Activated CD8-positive, alpha-beta memory T cell treated with anti-CD3 and anti-CD28 coated beads, Interleukin-2, amount 10 ng/mL, durations not matched to agents 7 days and 5 days (primary cell): ENCODE results near the gene PRKAB1. TPM values are rescaled to one million over a fixed set of nuclear protein-coding genes. Genes with fewer than 3 reads are reported as not detected.

Experiments
- ATAC-seq: fragments of 150-1000 bp; cut with Tn5 transposase; one replicate; pipeline ENCODE4 v1.10.0; 2021; ENCODE audit warnings: moderate library complexity
- CTCF ChIA-PET: fragments of 350-600 bp; sonication (Branson Sonifier 250); formaldehyde crosslinking; loops from one replicate; lab custom pipeline; 2021; ENCODE audit warnings: antibody characterized with exemption; lab: Charles Lee
- DNase-seq: peaks from one replicate; pipeline ENCODE4 v3.0.0-alpha.2; 2020
- H3K27ac Mint-ChIP-seq: one replicate; pipeline ENCODE4 v1.8.0; 2021; ENCODE audit warnings: mild to moderate bottlenecking, mixed read lengths
- H3K27me3 Mint-ChIP-seq: one replicate; pipeline ENCODE4 v1.8.0; 2021; ENCODE audit warnings: mixed read lengths
- H3K36me3 Mint-ChIP-seq: one replicate; pipeline ENCODE4 v1.8.0; 2021; ENCODE audit warnings: mild to moderate bottlenecking, mixed read lengths
- H3K4me1 Mint-ChIP-seq: one replicate; pipeline ENCODE4 v1.8.0; 2021; ENCODE audit warnings: mixed read lengths
- H3K4me3 Mint-ChIP-seq: one replicate; pipeline ENCODE4 v1.8.0; 2021; ENCODE audit warnings: mild to moderate bottlenecking, moderate library complexity, mixed read lengths
- H3K9me3 Mint-ChIP-seq: one replicate; pipeline ENCODE4 v1.8.0; 2022; ENCODE audit warnings: low read depth, mixed read lengths
- total RNA-seq, 2 experiments: library from RNA; stranded (reverse); gene quantifications; one replicate each; pipeline ENCODE4 v1.2.3, GENCODE V29; 2021

Gene PRKAB1
- total RNA-seq, 2 experiments from 2014 or later = 38.2 to 38.7 TPM

GRCh38 chr12:119712721-119713120 is 44.8 kb downstream of the PRKAB1 start:
- DNase-seq (no peak), ATAC-seq (no peak)
- Mint-ChIP-seq H3K4me1 (no peaks in the 10 kb centered on the region), H3K36me3 (peaks cover 71% of the 10 kb centered on the region), H3K9me3 (no peaks in the 10 kb centered on the region), H3K27me3 (no peaks in the 10 kb centered on the region), H3K27ac (no peak overlapping the region), H3K4me3 (no peak overlapping the region)
- CTCF ChIA-PET = no interaction called here

- no peak overlapping the region for H3K27ac Mint-ChIP-seq
These were observed 45.7 kb downstream of the PRKAB1 start for GRCh38 chr12:119713551-119714031.

DNA sequence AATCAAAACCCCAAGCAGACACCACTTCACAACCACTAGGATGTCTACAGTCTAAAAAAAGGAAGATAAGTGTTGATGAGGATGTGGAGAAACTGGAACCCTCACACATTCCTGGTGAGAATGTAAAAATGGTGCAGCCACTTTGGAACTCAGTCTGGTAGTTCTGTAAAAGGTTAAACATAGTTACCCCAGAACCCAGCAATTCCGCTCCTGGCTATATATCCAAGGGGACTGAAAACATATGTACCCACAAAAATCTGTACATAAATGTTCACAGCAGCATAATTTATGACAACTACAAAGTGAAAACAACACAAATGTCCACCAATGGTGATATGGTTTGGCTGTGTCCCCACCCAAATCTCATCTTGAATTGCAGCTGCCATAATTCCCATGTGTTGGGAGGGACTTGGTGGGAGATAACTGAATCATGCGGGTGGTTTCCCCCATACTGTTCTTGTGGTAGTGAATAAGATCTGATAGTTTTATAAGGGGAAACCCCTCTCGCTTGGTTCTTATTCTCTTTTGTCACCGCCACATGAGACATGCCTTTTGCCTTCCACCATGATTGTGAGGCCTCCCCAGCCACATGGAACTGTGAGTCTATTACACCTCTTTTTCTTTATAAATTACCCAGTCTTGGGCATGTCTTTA is 46.8 kb downstream of the PRKAB1 start:
- ATAC-seq (no peak), DNase-seq (no peak)
- CTCF ChIA-PET = no interaction called here
- Mint-ChIP-seq H3K36me3 (peaks cover 74% of the 10 kb centered on the region), H3K4me3 (no peak overlapping the region), H3K4me1 (no peaks in the 10 kb centered on the region), H3K27ac (no peak overlapping the region), H3K9me3 (no peaks in the 10 kb centered on the region), H3K27me3 (no peaks in the 10 kb centered on the region)

More at GRCh38 chr12:119713551-119714031, 45.7 kb downstream of the PRKAB1 start:
- ATAC-seq = no peak
- no peak for DNase-seq
- no peaks in the 10 kb centered on the region for H3K27me3 Mint-ChIP-seq
- peaks cover 73% of the 10 kb centered on the region for H3K36me3 Mint-ChIP-seq
- CTCF ChIA-PET = no interaction called here
- H3K9me3 Mint-ChIP-seq = no peaks in the 10 kb centered on the region
- H3K4me3 Mint-ChIP-seq = no peak overlapping the region
- H3K4me1 Mint-ChIP-seq = no peaks in the 10 kb centered on the region

- Mint-ChIP-seq H3K27me3 (no peaks in the 10 kb centered on the region), H3K27ac (no peak overlapping the region), H3K9me3 (no peaks in the 10 kb centered on the region), H3K4me1 (no peaks in the 10 kb centered on the region), H3K4me3 (no peak overlapping the region), H3K36me3 (peaks cover 75% of the 10 kb centered on the region)
- DNase-seq (no peak), ATAC-seq (no peak)
- CTCF ChIA-PET = no interaction called here
These were observed 47.3 kb downstream of the PRKAB1 start for GRCh38 chr12:119715268-119715620.

GRCh38 chr12:119718141-119718540 is 50.2 kb downstream of the PRKAB1 start:
- peaks cover 63% of the 10 kb centered on the region for H3K36me3 Mint-ChIP-seq

GRCh38 chr12:119720349-119720748 is 52.4 kb downstream of the PRKAB1 start:
- no peak overlapping the region for H3K4me3 Mint-ChIP-seq
- no peaks in the 10 kb centered on the region for H3K27me3 Mint-ChIP-seq
- H3K27ac Mint-ChIP-seq = no peak overlapping the region
- DNase-seq = no peak
- H3K9me3 Mint-ChIP-seq = no peaks in the 10 kb centered on the region
- CTCF ChIA-PET = no interaction called here
- H3K36me3 Mint-ChIP-seq = peaks cover 46% of the 10 kb centered on the region
- no peaks in the 10 kb centered on the region for H3K4me1 Mint-ChIP-seq
- no peak for ATAC-seq

More at GRCh38 chr12:119718141-119718540, 50.2 kb downstream of the PRKAB1 start:
- DNase-seq (no peak), ATAC-seq (no peak)
- H3K27me3 Mint-ChIP-seq = no peaks in the 10 kb centered on the region
- no peak overlapping the region for H3K4me3 Mint-ChIP-seq
- no peaks in the 10 kb centered on the region for H3K4me1 Mint-ChIP-seq
- no peaks in the 10 kb centered on the region for H3K9me3 Mint-ChIP-seq
- no peak overlapping the region for H3K27ac Mint-ChIP-seq
- CTCF ChIA-PET = no interaction called here

- no peak overlapping the region for H3K4me3 Mint-ChIP-seq
- H3K27me3 Mint-ChIP-seq = no peaks in the 10 kb centered on the region
- ATAC-seq = no peak
- no peak for DNase-seq
- no peaks in the 10 kb centered on the region for H3K4me1 Mint-ChIP-seq
- no peak overlapping the region for H3K27ac Mint-ChIP-seq
- peaks cover 39% of the 10 kb centered on the region for H3K36me3 Mint-ChIP-seq
- CTCF ChIA-PET = no interaction called here
- H3K9me3 Mint-ChIP-seq = no peaks in the 10 kb centered on the region
These were observed 53.4 kb downstream of the PRKAB1 start for GRCh38 chr12:119721306-119721705.

- ATAC-seq = no peak
- no peak for DNase-seq
- Mint-ChIP-seq H3K9me3 (no peaks in the 10 kb centered on the region), H3K4me1 (no peaks in the 10 kb centered on the region), H3K27ac (no peak overlapping the region), H3K4me3 (no peak overlapping the region), H3K27me3 (no peaks in the 10 kb centered on the region), H3K36me3 (peaks cover 30% of the 10 kb centered on the region)
- CTCF ChIA-PET = no interaction called here
These were observed 57.6 kb downstream of the PRKAB1 start for GRCh38 chr12:119725523-119725922.

- no peaks in the 10 kb centered on the region for H3K9me3 Mint-ChIP-seq
- no peak overlapping the region for H3K4me3 Mint-ChIP-seq
- CTCF ChIA-PET = interaction anchor here (0.9 kb wide), 1 partner anchor 8 kb away, joined by 4 read pairs; no protein-coding TSS in a partner anchor
- H3K27me3 Mint-ChIP-seq = no peaks in the 10 kb centered on the region
- ATAC-seq = no peak
- no peak overlapping the region for H3K27ac Mint-ChIP-seq
- H3K36me3 Mint-ChIP-seq = peaks cover 34% of the 10 kb centered on the region
- DNase-seq = no peak
- peaks cover 6% of the 10 kb centered on the region for H3K4me1 Mint-ChIP-seq
These were observed 59.9 kb downstream of the PRKAB1 start for GRCh38 chr12:119727600-119728443.

GRCh38 chr12:119728444-119728745 is 60.5 kb downstream of the PRKAB1 start:
- H3K27me3 Mint-ChIP-seq = no peaks in the 10 kb centered on the region
- no peak for ATAC-seq
- H3K36me3 Mint-ChIP-seq = peaks cover 36% of the 10 kb centered on the region
- no peak overlapping the region for H3K4me3 Mint-ChIP-seq
- DNase-seq = no peak
- CTCF ChIA-PET = interaction anchor here (0.9 kb wide), 1 partner anchor 8 kb away, joined by 4 read pairs; no protein-coding TSS in a partner anchor
- H3K9me3 Mint-ChIP-seq = no peaks in the 10 kb centered on the region
- no peak overlapping the region for H3K27ac Mint-ChIP-seq
- H3K4me1 Mint-ChIP-seq = peaks cover 6% of the 10 kb centered on the region

DNA sequence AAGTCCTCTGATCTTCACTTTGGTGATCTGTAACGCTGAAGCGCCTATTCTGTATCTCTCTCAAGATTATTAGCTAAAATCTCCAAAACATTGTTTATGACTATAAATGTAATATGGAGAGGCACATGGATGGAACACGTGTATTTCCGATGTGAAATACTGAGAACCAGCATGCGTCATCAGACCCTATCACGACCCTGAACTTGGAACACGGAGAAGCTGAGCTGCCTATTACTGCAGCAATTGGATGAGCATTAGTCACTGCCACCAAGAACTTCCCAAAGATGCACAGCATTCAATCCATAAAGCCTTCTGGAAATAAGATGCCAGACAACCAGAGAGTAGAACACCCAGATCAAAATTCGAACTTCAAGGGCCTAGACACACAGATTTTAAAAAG is 61.9 kb downstream of the PRKAB1 start:
- Mint-ChIP-seq H3K4me3 (no peak overlapping the region), H3K4me1 (peaks cover 6% of the 10 kb centered on the region), H3K9me3 (no peaks in the 10 kb centered on the region), H3K36me3 (peaks cover 45% of the 10 kb centered on the region), H3K27ac (no peak overlapping the region), H3K27me3 (no peaks in the 10 kb centered on the region)
- CTCF ChIA-PET = no interaction called here
- no peak for DNase-seq
- no peak for ATAC-seq

DNA sequence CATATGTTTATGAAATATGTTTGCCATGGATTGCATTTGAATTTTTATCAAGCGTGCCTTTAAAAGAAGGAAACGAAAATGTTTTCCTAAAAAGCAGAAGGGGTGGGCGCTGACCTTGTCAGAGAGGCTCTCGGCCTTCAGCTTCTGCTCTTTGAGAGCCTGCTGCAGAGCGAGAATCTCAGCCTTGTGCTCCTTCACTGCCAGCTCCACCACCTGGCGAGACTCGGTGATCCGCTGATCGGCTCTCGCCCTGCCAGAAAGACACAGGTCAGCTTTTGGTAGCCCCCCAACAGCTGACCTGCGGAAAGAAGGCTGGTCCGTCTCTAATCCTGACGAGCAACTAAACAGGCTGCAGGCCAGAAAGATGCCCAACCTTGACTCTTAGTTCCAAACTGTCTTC is 62.4 kb downstream of the PRKAB1 start:
- no peak for DNase-seq
- Mint-ChIP-seq H3K9me3 (no peaks in the 10 kb centered on the region), H3K36me3 (peaks cover 46% of the 10 kb centered on the region), H3K27me3 (no peaks in the 10 kb centered on the region), H3K4me1 (peaks cover 6% of the 10 kb centered on the region), H3K27ac (no peak overlapping the region), H3K4me3 (no peak overlapping the region)
- ATAC-seq = no peak
- CTCF ChIA-PET = no interaction called here
